Muscle of leg (tissue), 11 donors: ENCODE data around the gene SPTBN1. TPM values are rescaled to one million over a fixed set of nuclear protein-coding genes. Genes with fewer than 3 reads are reported as not detected.

Source experiments
- DNase-seq: peaks from one replicate; pipeline ENCODE4 v3.0.0; 2013
- H3K27ac ChIP-seq: one replicate; pipeline ENCODE4 v1.5.1; 2013; ENCODE audit warnings: mild to moderate bottlenecking, low read length, control low read depth
- H3K27me3 ChIP-seq: one replicate; pipeline ENCODE4 v1.6.1; 2013; ENCODE audit warnings: low read length; ENCODE audit not compliant: control insufficient read depth, insufficient read depth
- H3K36me3 ChIP-seq: one replicate; pipeline ENCODE4 v1.6.1; 2013; ENCODE audit warnings: low read length; ENCODE audit not compliant: control insufficient read depth, insufficient read depth
- H3K4me1 ChIP-seq: one replicate; pipeline ENCODE4 v1.6.1; 2013; ENCODE audit warnings: low read length; ENCODE audit not compliant: control insufficient read depth, insufficient read depth
- H3K4me3 ChIP-seq: one replicate; pipeline ENCODE4 v1.5.1; 2013; ENCODE audit warnings: low read length, control low read depth
- H3K9me3 ChIP-seq: replicated peaks from 2 replicates; pipeline ENCODE4 v1.6.1; 2013; ENCODE audit warnings: low read depth, low read length; ENCODE audit not compliant: control insufficient read depth
- WGBS: methylation state at CpG from one replicate; pipeline ENCODE4 v1.1.5; 2013; ENCODE audit warnings: missing lambda C conversion rate; ENCODE audit not compliant: insufficient coverage; 5-methylcytosine and 5-hydroxymethylcytosine counted together
- polyA plus RNA-seq, 8 donors: library from polyadenylated mRNA; unstranded; fragments of 120-200 nt; gene quantifications; one replicate each; pipeline versions ENCODE4 v1.2.1 to v1.2.3, GENCODE V29; 2013; ENCODE audit warnings: inconsistent platforms in 1 of 8, low replicate concordance in 1 of 8; ENCODE audit not compliant: insufficient read length in 8 of 8, insufficient read depth in 1 of 8
- total RNA-seq: library from RNA; stranded (reverse); fragments of 120-200 nt; gene quantifications from one replicate; pipeline ENCODE4 v1.2.4, GENCODE V29; 2013

Gene SPTBN1
- total and polyA plus RNA-seq, 9 donors = 228 to 333 (median 273) TPM

DNA sequence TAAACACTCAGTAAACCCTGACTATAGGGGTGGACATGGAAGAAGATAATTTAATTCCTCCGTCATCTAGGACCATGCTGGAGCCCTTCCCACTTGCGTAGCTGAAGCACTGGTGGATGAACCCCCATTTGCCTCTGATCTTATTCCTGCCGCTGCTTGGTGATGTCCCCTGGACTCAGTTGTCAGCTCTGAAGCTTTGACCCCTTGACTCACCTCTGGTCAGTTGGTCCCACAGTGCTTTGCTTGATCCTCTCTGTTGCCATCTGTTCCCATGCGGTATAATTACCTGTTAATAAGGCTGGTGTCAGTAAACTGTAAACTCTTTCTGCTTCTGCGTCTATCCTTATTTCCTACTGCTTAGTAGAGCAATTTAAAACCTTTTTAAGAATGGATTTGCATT, 126.9 kb downstream of the SPTBN1 start:
- Histone ChIP-seq H3K36me3 (peaks cover 7% of the 10 kb centered on the region), H3K27me3 (no peaks in the 10 kb centered on the region), H3K9me3 (no peaks in the 10 kb centered on the region), H3K4me1 (peaks cover 22% of the 10 kb centered on the region), H3K4me3 (no peak overlapping the region), H3K27ac (no peak overlapping the region)
- no peak for DNase-seq
- WGBS = 93% methylated on average over 3 of the region's 5 CpGs

DNA sequence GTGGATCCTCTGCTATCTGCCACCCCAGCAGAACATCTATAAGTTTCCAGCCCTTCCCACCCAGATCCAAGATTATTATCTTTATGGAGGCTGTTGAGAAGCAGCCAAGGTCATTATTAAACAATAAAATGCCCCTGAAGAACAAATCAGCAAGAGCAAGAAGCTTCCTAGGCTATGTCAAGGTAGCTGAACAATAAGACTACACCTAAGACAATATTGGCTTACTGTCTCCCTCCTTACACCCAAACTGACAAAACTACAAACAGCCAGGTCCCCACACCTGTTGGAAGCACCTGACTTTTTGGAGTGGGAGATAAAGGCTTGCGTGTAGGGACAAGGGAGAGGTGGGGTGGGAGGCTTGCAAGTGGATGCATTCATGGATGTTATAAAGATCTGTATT, 128.5 kb downstream of the SPTBN1 start:
- WGBS = no CpG with 5 or more reads among the region's 1 CpG

DNA sequence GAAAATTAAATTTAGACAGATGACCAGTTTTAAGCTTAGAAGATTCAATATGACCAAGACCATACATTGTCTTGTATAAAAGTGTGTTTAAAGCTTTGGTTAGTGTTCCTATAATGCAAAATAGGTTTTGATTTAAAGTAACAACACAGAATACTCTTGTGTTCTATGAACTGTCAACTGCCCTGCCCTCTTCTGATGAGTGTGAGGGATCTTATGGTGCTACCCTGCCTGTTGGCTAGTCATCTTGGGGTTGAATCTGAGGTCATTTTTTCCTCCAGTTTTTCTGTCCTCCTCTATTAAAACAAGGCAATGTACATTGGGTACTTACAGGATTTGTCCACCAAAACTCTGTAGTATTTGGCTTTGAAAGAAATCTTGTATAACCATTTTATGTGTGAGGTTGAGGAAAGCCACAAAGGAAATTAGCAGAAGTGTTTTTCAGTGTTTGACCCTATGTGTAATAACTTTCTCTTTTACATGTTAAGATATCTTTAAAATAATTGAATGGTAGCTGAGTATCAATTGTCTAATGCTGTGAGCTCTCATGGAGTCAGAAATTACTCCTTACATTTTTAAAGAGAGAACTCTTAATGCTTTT, 129.1 kb downstream of the SPTBN1 start:
- Histone ChIP-seq H3K4me1 (peaks cover 15% of the 10 kb centered on the region), H3K36me3 (peaks cover 10% of the 10 kb centered on the region), H3K27ac (no peak overlapping the region), H3K4me3 (no peak overlapping the region), H3K9me3 (no peaks in the 10 kb centered on the region), H3K27me3 (no peaks in the 10 kb centered on the region)
- no peak for DNase-seq

More for the DNA sequence above, 128.5 kb downstream of the SPTBN1 start:
- Histone ChIP-seq H3K9me3 (no peaks in the 10 kb centered on the region), H3K27me3 (no peaks in the 10 kb centered on the region), H3K4me1 (peaks cover 18% of the 10 kb centered on the region), H3K36me3 (peaks cover 10% of the 10 kb centered on the region), H3K27ac (no peak overlapping the region), H3K4me3 (no peak overlapping the region)
- DNase-seq = no peak

DNA sequence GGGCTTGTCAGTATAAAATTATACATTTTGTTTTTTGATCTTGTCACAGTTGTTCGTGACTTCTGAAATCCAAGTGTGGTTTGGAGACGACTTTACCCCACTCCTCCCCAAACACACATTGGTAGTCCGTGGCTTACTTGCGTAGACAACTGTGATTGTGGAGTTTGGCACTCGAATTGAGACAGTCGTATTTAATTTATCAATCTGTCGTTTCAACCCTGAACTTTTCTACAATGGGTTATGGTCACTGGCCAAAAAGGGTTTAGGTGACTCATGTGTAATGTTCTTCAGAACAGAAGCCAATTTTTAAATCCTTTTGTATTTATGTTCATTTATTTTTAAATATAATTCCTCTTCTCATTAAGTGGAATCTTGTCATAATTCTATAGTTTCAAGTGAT, 129.9 kb downstream of the SPTBN1 start:
- Histone ChIP-seq H3K27ac (no peak overlapping the region), H3K9me3 (no peaks in the 10 kb centered on the region), H3K4me1 (peaks cover 15% of the 10 kb centered on the region), H3K36me3 (peaks cover 10% of the 10 kb centered on the region), H3K4me3 (no peak overlapping the region), H3K27me3 (no peaks in the 10 kb centered on the region)
- DNase-seq = no peak
- WGBS = no CpG with 5 or more reads among the region's 7 CpGs

DNA sequence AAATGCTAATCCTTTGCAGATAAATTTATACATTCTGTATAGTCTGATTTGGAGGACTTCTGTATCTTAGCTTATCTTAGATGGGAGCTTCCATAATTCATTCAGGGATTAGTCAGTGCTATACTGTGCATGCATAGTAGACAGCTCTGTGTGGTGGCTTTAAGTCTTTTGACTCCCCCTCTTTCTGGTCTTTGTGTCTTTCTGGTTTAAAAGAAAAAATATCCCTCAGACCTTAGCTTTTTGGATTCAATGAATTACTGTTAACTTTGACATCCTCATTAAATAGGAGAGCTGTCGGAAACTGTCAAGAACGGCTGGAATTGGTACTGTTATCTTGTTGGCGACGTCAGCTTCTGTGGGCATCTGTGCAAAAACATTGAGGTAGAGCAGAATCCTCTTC, 130.4 kb downstream of the SPTBN1 start:
- H3K27ac ChIP-seq = no peak overlapping the region
- no CpG with 5 or more reads among the region's 4 CpGs for WGBS
- peaks cover 12% of the 10 kb centered on the region for H3K4me1 ChIP-seq
- DNase-seq = no peak
- H3K4me3 ChIP-seq = no peak overlapping the region
- H3K36me3 ChIP-seq = peaks cover 10% of the 10 kb centered on the region
- no peaks in the 10 kb centered on the region for H3K27me3 ChIP-seq
- no peaks in the 10 kb centered on the region for H3K9me3 ChIP-seq

DNA sequence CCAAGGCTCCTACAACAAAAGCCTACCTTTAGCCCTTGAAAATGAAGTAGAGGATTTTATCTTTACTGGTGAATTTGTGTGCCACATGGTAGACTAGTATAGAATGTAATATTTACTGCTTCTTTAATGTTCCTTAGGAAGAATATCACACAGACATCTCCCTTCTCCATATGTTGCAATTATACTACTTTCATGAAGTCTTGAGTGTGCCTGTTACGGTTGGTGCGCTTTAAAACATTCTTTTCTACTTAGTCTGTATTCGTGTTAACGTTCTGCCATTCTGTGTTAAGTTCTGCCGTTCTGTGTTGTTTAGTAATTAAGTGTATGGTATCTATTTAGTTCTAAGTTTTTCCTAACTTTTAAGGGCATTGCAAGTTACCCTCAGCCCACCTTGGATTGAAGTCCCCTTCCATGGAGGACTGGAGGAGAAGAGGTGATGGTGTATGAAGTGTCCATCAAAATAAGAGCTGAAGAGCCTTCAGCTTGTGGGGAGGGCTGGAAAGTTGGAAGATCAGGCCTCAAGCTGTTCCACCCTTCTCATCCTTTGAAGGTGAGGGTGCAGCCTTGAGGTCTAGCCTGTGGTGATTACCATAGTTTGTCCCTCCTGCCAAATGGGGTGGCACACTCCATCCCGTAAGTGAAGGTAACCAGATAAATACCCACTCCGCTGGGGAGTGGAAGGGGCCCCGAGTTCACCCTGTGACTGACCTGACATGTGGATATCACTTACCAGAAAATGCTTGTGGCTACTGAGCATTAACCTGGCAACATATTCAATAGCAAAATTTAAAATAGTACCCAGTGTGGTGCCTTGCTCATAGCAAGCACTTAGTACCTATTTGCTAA, 131.3 kb downstream of the SPTBN1 start:
- Histone ChIP-seq H3K9me3 (no peaks in the 10 kb centered on the region), H3K4me1 (peaks cover 12% of the 10 kb centered on the region), H3K4me3 (no peak overlapping the region), H3K27me3 (no peaks in the 10 kb centered on the region), H3K27ac (no peak overlapping the region), H3K36me3 (peaks cover 10% of the 10 kb centered on the region)
- 100% methylated on average over 2 of the region's 8 CpGs for WGBS
- DNase-seq = no peak

DNA sequence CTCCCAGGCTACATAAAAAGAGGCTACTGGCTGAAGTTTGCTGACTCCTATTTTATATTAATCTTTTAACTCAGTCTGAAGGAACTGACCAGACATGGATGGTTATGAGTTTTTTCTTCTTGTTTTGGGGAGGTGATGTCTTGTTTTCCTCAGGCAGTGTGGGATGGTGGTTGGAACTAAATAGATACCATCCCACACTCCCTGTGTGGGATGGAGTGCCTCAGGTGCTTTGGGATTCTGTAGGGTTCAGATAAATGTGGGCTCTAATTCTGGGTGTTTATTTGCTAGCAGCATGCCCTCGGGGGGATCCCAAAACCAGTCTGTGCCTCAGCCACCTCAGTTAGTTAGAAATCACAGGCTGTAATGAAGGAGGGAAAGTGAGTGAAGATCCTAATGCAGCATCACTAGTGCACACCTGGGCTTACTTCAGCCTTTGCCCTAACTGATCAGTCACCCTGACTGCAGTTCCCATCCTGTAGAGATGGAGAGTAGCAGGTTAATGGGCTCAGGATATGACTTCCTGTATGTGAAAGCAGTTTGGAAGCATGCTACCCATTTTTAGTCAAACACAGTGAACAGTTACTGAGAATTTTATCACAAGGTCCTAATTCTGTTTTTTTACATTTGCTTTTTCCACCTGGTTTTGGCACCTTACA, 132.2 kb downstream of the SPTBN1 start:
- H3K27ac ChIP-seq = peak overlapping the region; percentile 22
- WGBS = no CpG with 5 or more reads among the region's 1 CpG
- H3K36me3 ChIP-seq = peaks cover 18% of the 10 kb centered on the region
- H3K9me3 ChIP-seq = no peaks in the 10 kb centered on the region
- peaks cover 12% of the 10 kb centered on the region for H3K4me1 ChIP-seq
- DNase-seq = no peak
- H3K4me3 ChIP-seq = no peak overlapping the region
- no peaks in the 10 kb centered on the region for H3K27me3 ChIP-seq

DNA sequence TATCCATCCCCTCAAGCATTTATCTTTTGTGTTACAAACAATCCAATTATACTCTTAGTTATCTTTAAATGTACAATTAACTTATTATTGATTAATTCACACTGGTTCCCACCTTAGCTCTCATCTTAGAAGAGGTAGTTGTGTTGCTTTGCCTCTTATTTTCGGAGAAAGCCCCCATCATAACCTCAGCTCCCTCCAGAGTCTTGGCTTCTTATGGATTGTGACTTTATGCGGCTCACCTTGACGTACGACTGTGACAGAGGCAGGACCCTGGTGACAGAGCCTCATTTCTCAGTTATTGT, 132.9 kb downstream of the SPTBN1 start:
- Histone ChIP-seq H3K4me1 (peaks cover 12% of the 10 kb centered on the region), H3K27ac (peak overlapping the region; percentile 71), H3K9me3 (no peaks in the 10 kb centered on the region), H3K36me3 (peaks cover 19% of the 10 kb centered on the region), H3K27me3 (no peaks in the 10 kb centered on the region), H3K4me3 (no peak overlapping the region)
- DNase-seq = no peak
- 86% methylated on average over 3 of the region's 4 CpGs for WGBS

DNA sequence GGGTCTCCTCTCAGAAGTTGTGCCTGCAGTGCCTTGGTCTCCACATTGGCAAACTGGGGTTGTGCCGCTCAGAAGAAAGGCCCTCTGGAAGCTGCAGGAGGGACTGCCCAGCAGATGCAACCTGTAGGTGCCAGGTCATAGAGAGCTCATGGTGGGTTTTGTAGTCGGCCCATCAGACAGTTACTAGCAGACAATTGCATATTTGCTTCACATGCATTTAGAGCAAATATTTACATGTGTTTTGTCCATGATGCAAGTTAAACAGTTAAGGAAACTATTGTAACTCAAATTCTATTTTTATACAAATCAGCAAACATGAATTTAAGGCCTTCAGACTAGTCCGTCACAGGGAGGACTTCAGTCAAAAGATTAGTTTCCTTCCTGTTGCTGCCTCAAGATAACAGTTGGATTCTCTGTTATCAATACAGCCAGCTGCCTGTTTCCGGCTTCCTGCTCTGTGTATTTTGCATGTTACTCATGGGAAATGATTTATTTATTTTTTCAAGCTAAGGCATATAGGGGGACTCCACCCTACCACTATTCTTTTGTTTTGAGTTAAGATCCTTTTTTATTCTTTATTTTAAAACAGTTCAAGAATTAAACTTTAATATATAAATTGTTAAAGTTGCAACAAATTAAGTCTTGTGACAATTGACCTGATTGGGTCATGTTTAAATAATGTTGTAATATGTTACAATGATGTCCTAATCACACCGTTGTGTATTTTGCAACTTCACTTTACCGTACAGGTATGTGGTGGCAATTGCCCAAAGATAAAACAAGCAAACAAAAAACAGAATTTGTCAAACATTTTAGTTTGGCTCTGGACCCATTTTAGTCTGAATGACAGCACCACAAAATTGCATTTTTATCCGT, 133.5 kb downstream of the SPTBN1 start:
- no peaks in the 10 kb centered on the region for H3K9me3 ChIP-seq
- H3K27me3 ChIP-seq = no peaks in the 10 kb centered on the region
- WGBS = no CpG with 5 or more reads among the region's 7 CpGs
- DNase-seq = no peak
- peaks cover 12% of the 10 kb centered on the region for H3K4me1 ChIP-seq
- no peak overlapping the region for H3K4me3 ChIP-seq
- H3K36me3 ChIP-seq = peaks cover 18% of the 10 kb centered on the region
- peak overlapping the region; percentile 71 for H3K27ac ChIP-seq
